PC-9 (cell line): ENCODE data around the gene GPHA2. TPM values are rescaled to one million over a fixed set of nuclear protein-coding genes. Genes with fewer than 3 reads are reported as not detected.
A peak's percentile ranks its signal among the peaks of the same experiment; 100 is the strongest.

Experiments used
- BruUV-seq: library from RNA; stranded (reverse); fragments of 400-500 nt; replicated peaks from 2 replicates; lab custom pipeline; 2021; lab: Mats Ljungman, UMichigan
- CTCF ChIA-PET: fragments of 300-600 bp; sonication (Branson Sonifier 250); formaldehyde crosslinking; loops from one replicate; lab custom pipeline; 2022; ENCODE audit warnings: antibody characterized with exemption; lab: Charles Lee
- POLR2A ChIA-PET: fragments of 300-600 bp; sonication (Branson Sonifier 250); formaldehyde crosslinking; loops from one replicate; lab custom pipeline; 2022; ENCODE audit warnings: antibody characterized with exemption; ENCODE audit not compliant: unreplicated experiment; lab: Charles Lee
- DNase-seq, 2 experiments: peaks; one replicate each; pipeline versions ENCODE4 v3.0.0 to v3.0.0-alpha.2; 2015 to 2022; ENCODE audit warnings: mixed read lengths in 1 of 2
- H2AFZ ChIP-seq: fragments of 200-600 bp; sonication (generic); 2 replicates; pipeline ENCODE4 v1.8.1; 2017; ENCODE audit warnings: antibody characterized with exemption
- H3F3A ChIP-seq: fragments of 200-600 bp; sonication (generic); 2 replicates; pipeline ENCODE4 v1.8.1; 2017; ENCODE audit warnings: antibody characterized with exemption, mild to moderate bottlenecking, low read depth; ENCODE audit not compliant: insufficient read depth
- H3K27ac ChIP-seq: fragments of 200-600 bp; sonication (generic); 2 replicates; pipeline ENCODE4 v1.6.1; 2016; ENCODE audit warnings: mixed run types
- H3K27me3 ChIP-seq: fragments of 200-600 bp; sonication (generic); 2 replicates; pipeline ENCODE4 v1.6.1; 2016; ENCODE audit warnings: low read depth, mixed run types; ENCODE audit not compliant: insufficient read depth
- H3K36me3 ChIP-seq: fragments of 200-600 bp; sonication (generic); 2 replicates; pipeline ENCODE4 v1.6.1; 2016; ENCODE audit warnings: low read depth, mixed run types
- H3K4me1 ChIP-seq: fragments of 200-600 bp; sonication (generic); replicated peaks from 2 replicates; pipeline ENCODE4 v1.6.1; 2016; ENCODE audit warnings: mixed run types; ENCODE audit not compliant: insufficient read depth
- H3K4me2 ChIP-seq: fragments of 200-600 bp; sonication (generic); 2 replicates; pipeline ENCODE4 v1.6.1; 2017; ENCODE audit warnings: mixed run types
- H3K4me3 ChIP-seq: fragments of 200-600 bp; sonication (generic); 2 replicates; pipeline ENCODE4 v1.6.1; 2016; ENCODE audit warnings: mixed run types
- H3K79me2 ChIP-seq: fragments of 200-600 bp; sonication (generic); 2 replicates; pipeline ENCODE4 v1.6.1; 2017; ENCODE audit warnings: low read depth, mixed run types
- H3K9me2 ChIP-seq: fragments of 200-600 bp; sonication (generic); 2 replicates; pipeline ENCODE4 v1.8.1; 2017; ENCODE audit warnings: mild to moderate bottlenecking; ENCODE audit not compliant: insufficient read depth
- H3K9me3 ChIP-seq: fragments of 200-600 bp; sonication (generic); 2 replicates; pipeline ENCODE4 v1.8.1; 2016; ENCODE audit warnings: low read depth; ENCODE audit not compliant: insufficient read depth
- H4K20me1 ChIP-seq: fragments of 200-600 bp; sonication (generic); 2 replicates; pipeline ENCODE4 v1.8.1; 2017; ENCODE audit not compliant: insufficient read depth
- CTCF ChIP-seq: fragments of 200-600 bp; sonication (generic); conservative IDR thresholded peaks from 2 replicates; pipeline ENCODE4 v1.6.1; 2017; ENCODE audit warnings: mixed run types, antibody characterized with exemption, mild to moderate bottlenecking, moderate library complexity
- EZH2 ChIP-seq: fragments of 200-600 bp; sonication (generic); IDR thresholded peaks from 2 replicates; pipeline ENCODE4 v1.8.0; 2017; ENCODE audit warnings: antibody characterized with exemption, low read depth
- intact Hi-C: fragments of 100-400 bp; cut with micrococcal nuclease; formaldehyde crosslinking; loops from one replicate; pipeline ENCODE4 v1.10.0; 2022; ENCODE audit not compliant: unreplicated experiment
- total RNA-seq: library from RNA; stranded (reverse); gene quantifications from 2 replicates; pipeline ENCODE4 v1.2.3, GENCODE V29; 2021

GPHA2 gene
- total RNA-seq, 1 experiment from 2014 or later = 1.0 TPM

GRCh38 chr11:64917663-64917995 is 18.1 kb downstream of the GPHA2 start:
- H3K27ac ChIP-seq = peak overlapping the region; percentile 45
- no peaks in the 10 kb centered on the region for H3K9me2 ChIP-seq
- no peak for TF ChIP-seq EZH2
- TF ChIP-seq CTCF = no peak
- intact Hi-C loops = loop anchor here (1.0 to 2.0 kb wide), 7 partner anchors 41 to 265 kb away; partner anchors contain the start of genes ARL2, SNX15 and ZNHIT2
- no peaks in the 10 kb centered on the region; the same call in 1 of the 2 replicates for H3K36me3 ChIP-seq
- BruUV-seq = TSS peak; percentile 77
- H4K20me1 ChIP-seq = no peaks in the 10 kb centered on the region
- no peaks in the 10 kb centered on the region for H3K9me3 ChIP-seq
- H3K4me1 ChIP-seq = peaks cover 16% of the 10 kb centered on the region
- no peak for DNase-seq
- POLR2A ChIA-PET = interaction anchor here (0.6 to 0.7 kb wide), 3 partner anchors 185 to 200 kb away, joined by 3 to 8 read pairs (median 4); no protein-coding TSS in a partner anchor
- H3F3A ChIP-seq = peaks cover 14% of the 10 kb centered on the region; the same call in 1 of the 2 replicates
- H3K4me3 ChIP-seq = peak overlapping the region; percentile 56
- H3K79me2 ChIP-seq = peaks cover 20% of the 10 kb centered on the region
- H3K27me3 ChIP-seq = no peaks in the 10 kb centered on the region
- peak overlapping the region; percentile 79 for H3K4me2 ChIP-seq
- CTCF ChIA-PET = interaction anchor here (1.2 kb wide), 1 partner anchor 79 kb away, joined by 3 read pairs; the partner anchor contains the start of gene BATF2
- H2AFZ ChIP-seq = peak overlapping the region; percentile 83

DNA sequence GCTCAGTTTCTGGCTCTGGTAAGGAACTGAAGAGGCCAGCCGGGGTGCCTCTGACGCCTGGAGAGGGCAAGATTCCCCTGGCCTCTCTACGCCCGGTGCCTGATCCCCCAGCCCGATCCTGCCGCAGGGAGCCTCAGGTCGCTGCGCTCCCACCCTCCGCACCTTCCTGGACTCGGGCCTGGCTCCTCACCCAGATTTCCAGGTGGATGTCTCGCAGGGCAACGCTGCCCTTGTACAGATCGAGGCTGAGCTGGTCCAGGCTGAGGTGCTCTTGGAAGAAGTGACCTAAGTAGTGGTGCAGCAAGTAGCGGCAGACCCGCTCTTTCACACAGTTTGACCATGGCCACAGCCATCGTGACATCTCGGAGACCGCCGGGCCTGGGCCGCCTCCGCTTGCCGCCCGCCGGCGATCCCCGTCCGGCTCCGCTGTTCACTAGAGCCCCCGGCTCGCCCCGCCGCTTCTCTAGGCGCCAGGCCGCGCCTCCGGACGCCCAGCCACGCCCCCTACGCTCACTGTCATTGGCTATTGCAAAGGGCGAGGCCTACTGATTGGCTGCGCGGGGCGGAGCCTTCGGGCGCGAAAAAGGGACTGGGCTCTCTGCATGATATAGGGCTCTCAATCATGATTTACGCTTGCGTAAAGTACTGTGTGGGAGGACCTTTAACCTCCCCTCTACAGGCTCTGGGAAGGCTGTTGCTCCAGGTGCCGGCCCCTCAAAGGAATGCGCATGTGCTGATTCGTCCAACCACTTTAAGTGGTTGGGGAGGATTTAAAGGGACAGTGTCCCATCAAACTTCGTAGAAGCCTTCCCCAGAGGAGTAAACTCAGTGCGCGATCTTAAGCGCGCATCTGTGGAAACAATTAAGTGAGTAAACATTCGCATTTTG is 18.7 kb downstream of the GPHA2 start, which contains the start of gene ATG2A:
ATG2A (minus strand) TSS at position 435 of the 888 bp plus-strand sequence; CDS start at position 361, 74 bp downstream.
- no peaks in the 10 kb centered on the region; the same call in 1 of the 2 replicates for H3K36me3 ChIP-seq
- DNase-seq = peak; percentile 99
- ChIA-PET CTCF (interaction anchor here (1.2 kb wide), 1 partner anchor 80 kb away, joined by 3 read pairs; the partner anchor contains the start of gene BATF2), POLR2A (interaction anchor here (0.6 to 0.7 kb wide), 4 partner anchors 10 to 193 kb away, joined by 3 to 15 read pairs (median 6); no protein-coding TSS in a partner anchor)
- H3K9me3 ChIP-seq = no peaks in the 10 kb centered on the region
- H2AFZ ChIP-seq = peak within 1 kb of the TSS; percentile 83
- H3F3A ChIP-seq = peaks cover 14% of the 10 kb centered on the region; the same call in 1 of the 2 replicates
- H4K20me1 ChIP-seq = no peaks in the 10 kb centered on the region
- peak within 1 kb of the TSS; percentile 50 for H3K27ac ChIP-seq
- intact Hi-C loops = loop anchor here (1.0 to 2.0 kb wide), 7 partner anchors 40 to 266 kb away; partner anchors contain the start of genes ARL2, SNX15 and ZNHIT2
- no peaks in the 10 kb centered on the region for H3K9me2 ChIP-seq
- TF ChIP-seq EZH2 = no peak
- TF ChIP-seq CTCF = no peak
- TSS peak; percentile 44 for BruUV-seq
- H3K4me1 ChIP-seq = peaks cover 16% of the 10 kb centered on the region
- peak within 1 kb of the TSS; percentile 67 for H3K4me3 ChIP-seq
- peak within 1 kb of the TSS; percentile 81 for H3K4me2 ChIP-seq
- H3K79me2 ChIP-seq = peaks cover 20% of the 10 kb centered on the region
- no peaks in the 10 kb centered on the region for H3K27me3 ChIP-seq
